NB4 (cell line): Measurements from ENCODE around the gene PPP1CC.
"Not testable (repeated sequence)": the region's sequence is repeated elsewhere in the genome, so short reads cannot be mapped to it uniquely, and the experiment has no call there.

Experiments
- CTCF ChIP-seq: IDR thresholded peaks from one replicate; pipeline ENCODE4 v1.5.1; 2012; ENCODE audit warnings: low read depth, low read length
- MYC ChIP-seq: IDR thresholded peaks from 2 replicates; pipeline ENCODE4 v1.6.1; 2011; ENCODE audit warnings: low read depth, low read length
- POLR2A ChIP-seq: IDR thresholded peaks from 2 replicates; pipeline ENCODE4 v1.6.1; 2011; ENCODE audit warnings: mild to moderate bottlenecking; ENCODE audit not compliant: insufficient read length; ENCODE audit errors: extremely low read depth

GRCh38 chr12:110765572-110765971 lies 22.9 kb upstream of the PPP1CC start:
- TF ChIP-seq CTCF, POLR2A, MYC: not testable (repeated sequence)
